ENCODE data around the gene CCDC15.

DNA sequence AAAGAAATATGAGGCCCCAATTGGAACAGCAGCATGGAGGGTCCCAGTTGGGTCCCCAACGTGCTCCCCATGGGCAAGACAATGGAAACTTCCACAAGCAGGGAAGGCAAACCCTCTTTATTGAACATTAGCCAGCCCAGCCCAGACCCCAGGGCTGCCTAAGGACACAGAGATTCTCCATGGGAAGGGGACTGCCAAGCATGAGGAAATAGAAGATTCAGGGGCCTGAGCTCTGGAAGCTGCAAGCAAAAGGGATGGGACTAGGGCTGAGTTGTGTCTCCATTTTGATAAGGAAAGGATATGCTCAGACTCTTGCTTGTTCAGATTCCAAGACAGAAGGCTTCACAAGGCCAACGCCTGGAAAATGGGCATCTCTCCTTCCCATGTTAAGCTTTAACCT lies 134.1 kb downstream of the CCDC15 start:
- no peak for TF ChIP-seq POLR2A (IDR thresholded peaks at IDR 0.05; ENCODE audit: low read depth)
- TF ChIP-seq, protein P1, sequence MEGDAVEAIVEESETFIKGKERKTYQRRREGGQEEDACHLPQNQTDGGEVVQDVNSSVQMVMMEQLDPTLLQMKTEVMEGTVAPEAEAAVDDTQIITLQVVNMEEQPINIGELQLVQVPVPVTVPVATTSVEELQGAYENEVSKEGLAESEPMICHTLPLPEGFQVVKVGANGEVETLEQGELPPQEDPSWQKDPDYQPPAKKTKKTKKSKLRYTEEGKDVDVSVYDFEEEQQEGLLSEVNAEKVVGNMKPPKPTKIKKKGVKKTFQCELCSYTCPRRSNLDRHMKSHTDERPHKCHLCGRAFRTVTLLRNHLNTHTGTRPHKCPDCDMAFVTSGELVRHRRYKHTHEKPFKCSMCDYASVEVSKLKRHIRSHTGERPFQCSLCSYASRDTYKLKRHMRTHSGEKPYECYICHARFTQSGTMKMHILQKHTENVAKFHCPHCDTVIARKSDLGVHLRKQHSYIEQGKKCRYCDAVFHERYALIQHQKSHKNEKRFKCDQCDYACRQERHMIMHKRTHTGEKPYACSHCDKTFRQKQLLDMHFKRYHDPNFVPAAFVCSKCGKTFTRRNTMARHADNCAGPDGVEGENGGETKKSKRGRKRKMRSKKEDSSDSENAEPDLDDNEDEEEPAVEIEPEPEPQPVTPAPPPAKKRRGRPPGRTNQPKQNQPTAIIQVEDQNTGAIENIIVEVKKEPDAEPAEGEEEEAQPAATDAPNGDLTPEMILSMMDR (IDR thresholded peaks at IDR 0.05) = no peak

All from esophagus muscularis mucosa (tissue), 3 donors.